ENCODE results near the gene CPE.

DNA sequence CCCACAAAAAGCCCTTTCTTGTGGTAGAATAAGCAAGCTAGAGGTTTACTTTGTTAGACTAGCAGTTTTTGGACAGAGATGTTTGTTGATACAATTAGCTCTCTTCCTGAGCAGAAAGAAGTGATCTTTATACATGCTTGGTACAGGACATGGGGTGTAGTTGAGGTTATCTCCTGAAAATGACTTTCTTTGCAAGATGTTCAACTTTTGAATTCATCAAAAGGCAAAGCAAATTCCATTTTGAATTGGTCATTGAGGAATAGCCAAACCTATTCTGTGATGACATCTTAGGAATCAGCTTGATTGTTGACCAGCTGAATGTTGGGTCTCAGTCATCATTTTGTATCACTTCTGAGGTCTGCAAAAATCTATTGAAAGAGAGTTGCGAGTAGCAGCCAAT, 3.8 kb downstream of the CPE start:
- TF ChIP-seq POLR2A (IDR thresholded peaks at IDR 0.05): no peak
- TF ChIP-seq, protein P1, sequence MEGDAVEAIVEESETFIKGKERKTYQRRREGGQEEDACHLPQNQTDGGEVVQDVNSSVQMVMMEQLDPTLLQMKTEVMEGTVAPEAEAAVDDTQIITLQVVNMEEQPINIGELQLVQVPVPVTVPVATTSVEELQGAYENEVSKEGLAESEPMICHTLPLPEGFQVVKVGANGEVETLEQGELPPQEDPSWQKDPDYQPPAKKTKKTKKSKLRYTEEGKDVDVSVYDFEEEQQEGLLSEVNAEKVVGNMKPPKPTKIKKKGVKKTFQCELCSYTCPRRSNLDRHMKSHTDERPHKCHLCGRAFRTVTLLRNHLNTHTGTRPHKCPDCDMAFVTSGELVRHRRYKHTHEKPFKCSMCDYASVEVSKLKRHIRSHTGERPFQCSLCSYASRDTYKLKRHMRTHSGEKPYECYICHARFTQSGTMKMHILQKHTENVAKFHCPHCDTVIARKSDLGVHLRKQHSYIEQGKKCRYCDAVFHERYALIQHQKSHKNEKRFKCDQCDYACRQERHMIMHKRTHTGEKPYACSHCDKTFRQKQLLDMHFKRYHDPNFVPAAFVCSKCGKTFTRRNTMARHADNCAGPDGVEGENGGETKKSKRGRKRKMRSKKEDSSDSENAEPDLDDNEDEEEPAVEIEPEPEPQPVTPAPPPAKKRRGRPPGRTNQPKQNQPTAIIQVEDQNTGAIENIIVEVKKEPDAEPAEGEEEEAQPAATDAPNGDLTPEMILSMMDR (IDR thresholded peaks at IDR 0.05): no peak
- no peak for TF ChIP-seq POLR2AphosphoS5 (IDR thresholded peaks at IDR 0.05)

All from suprapubic skin (tissue), 4 donors.